HepG2 (cell line): ENCODE measurements around the gene SCN4B. TPM values are rescaled to one million over a fixed set of nuclear protein-coding genes. Genes with fewer than 3 reads are reported as not detected.

Source experiments
- ISL2 ChIP-seq: sonication (generic); formaldehyde crosslinking; IDR thresholded peaks from 2 replicates; pipeline ENCODE4 v1.5.0; 2020; ENCODE audit warnings: missing genetic modification reagents
- NPAS2 ChIP-seq: sonication (generic); formaldehyde crosslinking; IDR thresholded peaks from 2 replicates; pipeline ENCODE4 v1.8.0; 2022; ENCODE audit warnings: mild to moderate bottlenecking, missing genetic modification reagents, borderline replicate concordance
- NR2F6 ChIP-seq, 2 experiments: IDR thresholded peaks; 2 replicates each; pipeline ENCODE4 v1.6.1; 2016; ENCODE audit warnings: antibody characterized with exemption in 1 of 2, mild to moderate bottlenecking in 1 of 2
- TMF1 ChIP-seq: sonication (generic); formaldehyde crosslinking; IDR thresholded peaks from 2 replicates; pipeline ENCODE4 v1.8.1; 2022; ENCODE audit warnings: low read depth, missing genetic modification reagents
- ZKSCAN8 ChIP-seq: IDR thresholded peaks from 2 replicates; pipeline ENCODE4 v1.6.1; 2016; ENCODE audit warnings: borderline replicate concordance, missing genetic modification reagents, missing compliant biosample characterization
- polyA plus RNA-seq, 8 experiments: library from polyadenylated mRNA; depleted of rRNA in 3 of 8; stranded (reverse) in 7 of 8; unstranded in 1 of 8; fragments of >200 nt; fragmentation: Illumina TruSeq in 4 of 8; extraction: Trizol in 4 of 8; gene quantifications; 2 replicates each; pipeline versions ENCODE4 v1.2.1 to v1.2.3, GENCODE V29; 2011 to 2016; ENCODE audit warnings: low read depth in 4 of 8, missing spikeins in 1 of 8, mixed read lengths in 1 of 8; ENCODE audit not compliant: insufficient read depth in 1 of 8
- total RNA-seq, 5 experiments: library from RNA; depleted of rRNA; stranded (reverse); fragments of >200 nt; fragmentation: Illumina TruSeq; extraction: Trizol; gene quantifications; 2 replicates each; pipeline ENCODE4 v1.2.3, GENCODE V29; 2016; ENCODE audit warnings: low read depth in 1 of 5
- TF ChIP-seq, protein P1 (sequence below), 2 experiments: sonication (generic) in 1 of 2; formaldehyde crosslinking in 1 of 2; IDR thresholded peaks; 2 replicates each; pipeline versions ENCODE4 v1.6.1 to v1.9.0; 2014 to 2022; ENCODE audit warnings: antibody characterized with exemption in 1 of 2, borderline replicate concordance in 1 of 2, inconsistent platforms in 1 of 2, low read depth in 1 of 2, missing genetic modification reagents in 1 of 2
- TF ChIP-seq, protein P2 (sequence below): sonication (generic); formaldehyde crosslinking; conservative IDR thresholded peaks from 2 replicates; pipeline ENCODE4 v1.8.0; 2022; ENCODE audit warnings: missing genetic modification reagents
- TF ChIP-seq, protein P3 (sequence below): sonication (generic); formaldehyde crosslinking; IDR thresholded peaks from 2 replicates; pipeline ENCODE4 v1.5.0; 2020; ENCODE audit warnings: missing genetic modification reagents
- TF ChIP-seq, protein P4 (sequence below), 2 experiments: fragments of 450-650 bp in 1 of 2; sonication (generic) in 1 of 2; formaldehyde crosslinking in 1 of 2; IDR thresholded peaks; 2 replicates each; pipeline versions ENCODE4 v1.6.1 to v1.8.0; 2016 to 2022; ENCODE audit warnings: antibody characterized with exemption in 1 of 2, mild to moderate bottlenecking in 1 of 2, missing genetic modification reagents in 1 of 2

The SCN4B gene
- total and polyA plus RNA-seq, 2 of the 13 experiments (the other 11 are each of a cell fraction or from before 2014, with no cell fraction given), result 0.04 to 0.29 TPM

DNA sequence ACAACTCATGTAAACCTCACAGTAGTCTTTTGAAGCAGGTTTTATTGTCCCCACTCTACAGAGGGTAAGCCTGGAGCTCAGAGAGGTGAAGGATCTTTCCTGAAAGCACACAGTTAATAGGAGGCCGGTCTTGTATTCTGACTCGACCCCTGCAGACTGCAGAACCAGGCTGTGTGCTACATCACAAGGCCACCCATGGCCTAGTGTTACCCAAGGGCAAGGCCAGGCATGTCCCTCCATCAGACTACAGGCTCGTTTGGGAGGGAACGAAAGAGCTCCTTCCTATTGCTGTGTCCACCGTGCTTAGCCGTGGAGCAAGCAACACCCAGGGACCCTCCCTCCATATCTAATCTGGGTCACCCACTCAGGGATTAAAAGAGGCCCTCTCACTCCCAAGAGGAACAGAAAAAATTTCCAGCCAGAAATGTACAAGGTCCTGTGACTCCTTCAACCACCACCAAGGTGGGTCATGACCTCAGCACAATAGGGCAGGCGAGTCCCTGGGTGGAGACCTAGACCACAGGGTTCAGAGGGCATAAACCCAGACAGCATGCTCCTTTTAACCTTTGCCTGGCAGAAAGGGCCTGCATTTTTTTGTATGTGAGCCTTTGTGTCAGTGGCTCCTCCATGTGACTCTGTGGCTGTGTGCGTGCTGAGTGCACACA lies 59.6 kb downstream of the SCN4B start (continued):
- TF ChIP-seq, protein P1, sequence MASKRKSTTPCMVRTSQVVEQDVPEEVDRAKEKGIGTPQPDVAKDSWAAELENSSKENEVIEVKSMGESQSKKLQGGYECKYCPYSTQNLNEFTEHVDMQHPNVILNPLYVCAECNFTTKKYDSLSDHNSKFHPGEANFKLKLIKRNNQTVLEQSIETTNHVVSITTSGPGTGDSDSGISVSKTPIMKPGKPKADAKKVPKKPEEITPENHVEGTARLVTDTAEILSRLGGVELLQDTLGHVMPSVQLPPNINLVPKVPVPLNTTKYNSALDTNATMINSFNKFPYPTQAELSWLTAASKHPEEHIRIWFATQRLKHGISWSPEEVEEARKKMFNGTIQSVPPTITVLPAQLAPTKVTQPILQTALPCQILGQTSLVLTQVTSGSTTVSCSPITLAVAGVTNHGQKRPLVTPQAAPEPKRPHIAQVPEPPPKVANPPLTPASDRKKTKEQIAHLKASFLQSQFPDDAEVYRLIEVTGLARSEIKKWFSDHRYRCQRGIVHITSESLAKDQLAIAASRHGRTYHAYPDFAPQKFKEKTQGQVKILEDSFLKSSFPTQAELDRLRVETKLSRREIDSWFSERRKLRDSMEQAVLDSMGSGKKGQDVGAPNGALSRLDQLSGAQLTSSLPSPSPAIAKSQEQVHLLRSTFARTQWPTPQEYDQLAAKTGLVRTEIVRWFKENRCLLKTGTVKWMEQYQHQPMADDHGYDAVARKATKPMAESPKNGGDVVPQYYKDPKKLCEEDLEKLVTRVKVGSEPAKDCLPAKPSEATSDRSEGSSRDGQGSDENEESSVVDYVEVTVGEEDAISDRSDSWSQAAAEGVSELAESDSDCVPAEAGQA (IDR thresholded peaks at IDR 0.05; ENCODE audit: low read depth), result no peak
- TF ChIP-seq, protein P1 (CRISPR knock-in tag; IDR thresholded peaks at IDR 0.05; ENCODE audit: borderline replicate concordance), result no peak
- no peak for TF ChIP-seq ISL2
- TF ChIP-seq, protein P2, sequence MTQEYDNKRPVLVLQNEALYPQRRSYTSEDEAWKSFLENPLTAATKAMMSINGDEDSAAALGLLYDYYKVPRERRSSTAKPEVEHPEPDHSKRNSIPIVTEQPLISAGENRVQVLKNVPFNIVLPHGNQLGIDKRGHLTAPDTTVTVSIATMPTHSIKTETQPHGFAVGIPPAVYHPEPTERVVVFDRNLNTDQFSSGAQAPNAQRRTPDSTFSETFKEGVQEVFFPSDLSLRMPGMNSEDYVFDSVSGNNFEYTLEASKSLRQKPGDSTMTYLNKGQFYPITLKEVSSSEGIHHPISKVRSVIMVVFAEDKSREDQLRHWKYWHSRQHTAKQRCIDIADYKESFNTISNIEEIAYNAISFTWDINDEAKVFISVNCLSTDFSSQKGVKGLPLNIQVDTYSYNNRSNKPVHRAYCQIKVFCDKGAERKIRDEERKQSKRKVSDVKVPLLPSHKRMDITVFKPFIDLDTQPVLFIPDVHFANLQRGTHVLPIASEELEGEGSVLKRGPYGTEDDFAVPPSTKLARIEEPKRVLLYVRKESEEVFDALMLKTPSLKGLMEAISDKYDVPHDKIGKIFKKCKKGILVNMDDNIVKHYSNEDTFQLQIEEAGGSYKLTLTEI (CRISPR knock-in tag), result no peak
- TF ChIP-seq, protein P3, sequence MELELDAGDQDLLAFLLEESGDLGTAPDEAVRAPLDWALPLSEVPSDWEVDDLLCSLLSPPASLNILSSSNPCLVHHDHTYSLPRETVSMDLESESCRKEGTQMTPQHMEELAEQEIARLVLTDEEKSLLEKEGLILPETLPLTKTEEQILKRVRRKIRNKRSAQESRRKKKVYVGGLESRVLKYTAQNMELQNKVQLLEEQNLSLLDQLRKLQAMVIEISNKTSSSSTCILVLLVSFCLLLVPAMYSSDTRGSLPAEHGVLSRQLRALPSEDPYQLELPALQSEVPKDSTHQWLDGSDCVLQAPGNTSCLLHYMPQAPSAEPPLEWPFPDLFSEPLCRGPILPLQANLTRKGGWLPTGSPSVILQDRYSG, result no peak
- no peak for TF ChIP-seq TMF1 (CRISPR knock-in tag)
- TF ChIP-seq ZKSCAN8, result no peak
- TF ChIP-seq NPAS2 (CRISPR knock-in tag), result no peak
- TF ChIP-seq NR2F6 (IDR thresholded peaks at IDR 0.05), result peak; percentile 96
- peak; percentile 88 for TF ChIP-seq NR2F6 (CRISPR knock-in tag; IDR thresholded peaks at IDR 0.05)
- TF ChIP-seq, protein P4, sequence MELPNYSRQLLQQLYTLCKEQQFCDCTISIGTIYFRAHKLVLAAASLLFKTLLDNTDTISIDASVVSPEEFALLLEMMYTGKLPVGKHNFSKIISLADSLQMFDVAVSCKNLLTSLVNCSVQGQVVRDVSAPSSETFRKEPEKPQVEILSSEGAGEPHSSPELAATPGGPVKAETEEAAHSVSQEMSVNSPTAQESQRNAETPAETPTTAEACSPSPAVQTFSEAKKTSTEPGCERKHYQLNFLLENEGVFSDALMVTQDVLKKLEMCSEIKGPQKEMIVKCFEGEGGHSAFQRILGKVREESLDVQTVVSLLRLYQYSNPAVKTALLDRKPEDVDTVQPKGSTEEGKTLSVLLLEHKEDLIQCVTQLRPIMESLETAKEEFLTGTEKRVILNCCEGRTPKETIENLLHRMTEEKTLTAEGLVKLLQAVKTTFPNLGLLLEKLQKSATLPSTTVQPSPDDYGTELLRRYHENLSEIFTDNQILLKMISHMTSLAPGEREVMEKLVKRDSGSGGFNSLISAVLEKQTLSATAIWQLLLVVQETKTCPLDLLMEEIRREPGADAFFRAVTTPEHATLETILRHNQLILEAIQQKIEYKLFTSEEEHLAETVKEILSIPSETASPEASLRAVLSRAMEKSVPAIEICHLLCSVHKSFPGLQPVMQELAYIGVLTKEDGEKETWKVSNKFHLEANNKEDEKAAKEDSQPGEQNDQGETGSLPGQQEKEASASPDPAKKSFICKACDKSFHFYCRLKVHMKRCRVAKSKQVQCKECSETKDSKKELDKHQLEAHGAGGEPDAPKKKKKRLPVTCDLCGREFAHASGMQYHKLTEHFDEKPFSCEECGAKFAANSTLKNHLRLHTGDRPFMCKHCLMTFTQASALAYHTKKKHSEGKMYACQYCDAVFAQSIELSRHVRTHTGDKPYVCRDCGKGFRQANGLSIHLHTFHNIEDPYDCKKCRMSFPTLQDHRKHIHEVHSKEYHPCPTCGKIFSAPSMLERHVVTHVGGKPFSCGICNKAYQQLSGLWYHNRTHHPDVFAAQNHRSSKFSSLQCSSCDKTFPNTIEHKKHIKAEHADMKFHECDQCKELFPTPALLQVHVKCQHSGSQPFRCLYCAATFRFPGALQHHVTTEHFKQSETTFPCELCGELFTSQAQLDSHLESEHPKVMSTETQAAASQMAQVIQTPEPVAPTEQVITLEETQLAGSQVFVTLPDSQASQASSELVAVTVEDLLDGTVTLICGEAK (IDR thresholded peaks at IDR 0.05), result no peak
- TF ChIP-seq, protein P4 (CRISPR knock-in tag; IDR thresholded peaks at IDR 0.05), result no peak
